Measurements from ENCODE around the gene LIMS1.

The LIMS1 gene

DNA sequence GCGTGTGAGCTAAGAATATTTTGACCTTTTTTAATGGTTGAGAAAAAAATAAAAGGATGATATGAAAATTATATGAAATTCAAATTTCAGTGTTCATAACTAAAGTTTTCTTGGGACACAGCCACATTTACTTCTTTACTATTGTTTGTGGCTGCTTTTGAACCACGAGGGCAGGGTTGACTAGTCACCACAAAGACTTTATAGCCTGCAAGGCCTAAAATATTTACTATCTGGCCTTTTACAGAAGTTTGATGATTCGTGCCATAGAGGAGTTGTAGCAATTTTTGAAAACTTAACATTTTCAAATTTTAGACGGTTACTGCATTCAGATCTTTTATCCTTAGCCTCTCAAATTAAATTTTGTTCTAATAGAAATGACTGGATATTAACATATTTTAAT lies 69.9 kb downstream of the LIMS1 start:
- POLR2A ChIA-PET, result no interaction called here

DNA sequence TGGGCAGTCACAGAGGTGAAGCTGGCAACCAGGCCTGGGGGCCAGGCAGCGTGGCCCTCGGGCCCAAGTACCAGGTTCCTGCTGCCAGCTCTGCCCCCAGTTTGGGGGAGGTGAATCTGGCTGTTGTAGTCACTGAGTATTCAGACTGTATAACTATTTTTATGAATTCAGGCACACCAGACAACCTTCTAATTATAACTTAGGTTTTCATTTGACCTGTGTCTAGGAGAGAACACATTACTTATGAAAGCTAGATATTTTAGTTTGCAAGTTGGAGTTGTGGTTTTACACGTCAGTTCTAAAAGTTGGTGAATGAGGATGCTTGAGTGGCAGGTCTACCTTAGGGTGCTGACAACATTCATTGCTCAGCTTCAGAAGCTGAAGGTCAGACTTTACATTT lies 71.7 kb downstream of the LIMS1 start:
- POLR2A ChIA-PET, result no interaction called here

More for the DNA sequence above, 69.9 kb downstream of the LIMS1 start:
- no peak for TF ChIP-seq SCRT2 (tag by site-specific recombination; IDR thresholded peaks at IDR 0.05)
- TF ChIP-seq ZSCAN16 (tag by site-specific recombination; IDR thresholded peaks at IDR 0.05), result no peak
- TF ChIP-seq WT1 (tag by site-specific recombination; IDR thresholded peaks at IDR 0.05), result no peak
- no peak for TF ChIP-seq ZNF292 (tag by site-specific recombination; IDR thresholded peaks at IDR 0.05; ENCODE audit: borderline replicate concordance, low read depth)
- TF ChIP-seq, protein P1, sequence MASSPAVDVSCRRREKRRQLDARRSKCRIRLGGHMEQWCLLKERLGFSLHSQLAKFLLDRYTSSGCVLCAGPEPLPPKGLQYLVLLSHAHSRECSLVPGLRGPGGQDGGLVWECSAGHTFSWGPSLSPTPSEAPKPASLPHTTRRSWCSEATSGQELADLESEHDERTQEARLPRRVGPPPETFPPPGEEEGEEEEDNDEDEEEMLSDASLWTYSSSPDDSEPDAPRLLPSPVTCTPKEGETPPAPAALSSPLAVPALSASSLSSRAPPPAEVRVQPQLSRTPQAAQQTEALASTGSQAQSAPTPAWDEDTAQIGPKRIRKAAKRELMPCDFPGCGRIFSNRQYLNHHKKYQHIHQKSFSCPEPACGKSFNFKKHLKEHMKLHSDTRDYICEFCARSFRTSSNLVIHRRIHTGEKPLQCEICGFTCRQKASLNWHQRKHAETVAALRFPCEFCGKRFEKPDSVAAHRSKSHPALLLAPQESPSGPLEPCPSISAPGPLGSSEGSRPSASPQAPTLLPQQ (tag by site-specific recombination; IDR thresholded peaks at IDR 0.05), result no peak
- no peak for TF ChIP-seq ZNF48 (tag by site-specific recombination; IDR thresholded peaks at IDR 0.05)
- TF ChIP-seq ZNF792 (tag by site-specific recombination; IDR thresholded peaks at IDR 0.05), result no peak
- TF ChIP-seq ZNF837 (tag by site-specific recombination; IDR thresholded peaks at IDR 0.05), result no peak
- TF ChIP-seq PRDM1 (tag by site-specific recombination; IDR thresholded peaks at IDR 0.05), result no peak
- TF ChIP-seq ZNF211 (tag by site-specific recombination; IDR thresholded peaks at IDR 0.05; ENCODE audit: low read depth), result no peak
- no peak overlapping the region for H3K27ac ChIP-seq (ENCODE audit: extremely low read depth, low read depth, low read length)
- H3K4me3 ChIP-seq (ENCODE audit: low read depth, low read length), result no peak overlapping the region
- H3K36me3 ChIP-seq (ENCODE audit: control insufficient read depth in 2 of 2, insufficient read depth in 1 of 2, low read length in 2 of 2), result no peaks in the 10 kb centered on the region
- no peaks in the 10 kb centered on the region for H3K4me1 ChIP-seq (ENCODE audit: control insufficient read depth, insufficient read depth, low read length)
- CTCF ChIA-PET, result interaction anchor here (0.6 to 4.6 kb wide), 3 partner anchors 20 to 44 kb away, joined by 3 to 51 read pairs (median 3); no protein-coding TSS in a partner anchor
- no peaks in the 10 kb centered on the region for H3K9me3 ChIP-seq (ENCODE audit: control insufficient read depth, insufficient read depth, low read depth, low read length)

More for the DNA sequence above, 71.7 kb downstream of the LIMS1 start:
- no peak overlapping the region for H3K27ac ChIP-seq (ENCODE audit: extremely low read depth, low read depth, low read length)
- H3K9me3 ChIP-seq (ENCODE audit: control insufficient read depth, insufficient read depth, low read depth, low read length), result no peaks in the 10 kb centered on the region
- H3K36me3 ChIP-seq (ENCODE audit: control insufficient read depth in 2 of 2, insufficient read depth in 1 of 2, low read length in 2 of 2), result no peaks in the 10 kb centered on the region
- peaks cover 6% of the 10 kb centered on the region; the same call in 1 of the 2 replicates for H3K4me1 ChIP-seq (ENCODE audit: control insufficient read depth, insufficient read depth, low read length)
- H3K4me3 ChIP-seq (ENCODE audit: low read depth, low read length), result no peak overlapping the region
- CTCF ChIA-PET, result interaction anchor here (0.7 to 4.6 kb wide), 5 partner anchors 11 to 31 kb away, joined by 3 to 51 read pairs (median 4); no protein-coding TSS in a partner anchor
- no peak for TF ChIP-seq ZNF521 (tag by site-specific recombination; IDR thresholded peaks at IDR 0.05)
- no peak for TF ChIP-seq ZNF626 (tag by site-specific recombination; IDR thresholded peaks at IDR 0.05)
- TF ChIP-seq ZNF776 (tag by site-specific recombination; IDR thresholded peaks at IDR 0.05; ENCODE audit: borderline replicate concordance), result no peak
- no peak for TF ChIP-seq ZNF48 (tag by site-specific recombination; IDR thresholded peaks at IDR 0.05)
- TF ChIP-seq ZNF433 (tag by site-specific recombination; IDR thresholded peaks at IDR 0.05; ENCODE audit: low read depth), result no peak
- TF ChIP-seq, protein P2, sequence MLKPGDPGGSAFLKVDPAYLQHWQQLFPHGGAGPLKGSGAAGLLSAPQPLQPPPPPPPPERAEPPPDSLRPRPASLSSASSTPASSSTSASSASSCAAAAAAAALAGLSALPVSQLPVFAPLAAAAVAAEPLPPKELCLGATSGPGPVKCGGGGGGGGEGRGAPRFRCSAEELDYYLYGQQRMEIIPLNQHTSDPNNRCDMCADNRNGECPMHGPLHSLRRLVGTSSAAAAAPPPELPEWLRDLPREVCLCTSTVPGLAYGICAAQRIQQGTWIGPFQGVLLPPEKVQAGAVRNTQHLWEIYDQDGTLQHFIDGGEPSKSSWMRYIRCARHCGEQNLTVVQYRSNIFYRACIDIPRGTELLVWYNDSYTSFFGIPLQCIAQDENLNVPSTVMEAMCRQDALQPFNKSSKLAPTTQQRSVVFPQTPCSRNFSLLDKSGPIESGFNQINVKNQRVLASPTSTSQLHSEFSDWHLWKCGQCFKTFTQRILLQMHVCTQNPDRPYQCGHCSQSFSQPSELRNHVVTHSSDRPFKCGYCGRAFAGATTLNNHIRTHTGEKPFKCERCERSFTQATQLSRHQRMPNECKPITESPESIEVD (tag by site-specific recombination; IDR thresholded peaks at IDR 0.05), result no peak
- TF ChIP-seq HOXC10 (CRISPR knock-in tag; IDR thresholded peaks at IDR 0.05), result no peak
- no peak for TF ChIP-seq ZNF701 (tag by site-specific recombination; IDR thresholded peaks at IDR 0.05)
- no peak for TF ChIP-seq ZFP37 (tag by site-specific recombination; IDR thresholded peaks at IDR 0.05)
- TF ChIP-seq, protein P3, sequence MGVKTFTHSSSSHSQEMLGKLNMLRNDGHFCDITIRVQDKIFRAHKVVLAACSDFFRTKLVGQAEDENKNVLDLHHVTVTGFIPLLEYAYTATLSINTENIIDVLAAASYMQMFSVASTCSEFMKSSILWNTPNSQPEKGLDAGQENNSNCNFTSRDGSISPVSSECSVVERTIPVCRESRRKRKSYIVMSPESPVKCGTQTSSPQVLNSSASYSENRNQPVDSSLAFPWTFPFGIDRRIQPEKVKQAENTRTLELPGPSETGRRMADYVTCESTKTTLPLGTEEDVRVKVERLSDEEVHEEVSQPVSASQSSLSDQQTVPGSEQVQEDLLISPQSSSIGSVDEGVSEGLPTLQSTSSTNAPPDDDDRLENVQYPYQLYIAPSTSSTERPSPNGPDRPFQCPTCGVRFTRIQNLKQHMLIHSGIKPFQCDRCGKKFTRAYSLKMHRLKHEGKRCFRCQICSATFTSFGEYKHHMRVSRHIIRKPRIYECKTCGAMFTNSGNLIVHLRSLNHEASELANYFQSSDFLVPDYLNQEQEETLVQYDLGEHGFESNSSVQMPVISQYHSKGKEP (tag by site-specific recombination; IDR thresholded peaks at IDR 0.05), result no peak
- TF ChIP-seq, protein P4, sequence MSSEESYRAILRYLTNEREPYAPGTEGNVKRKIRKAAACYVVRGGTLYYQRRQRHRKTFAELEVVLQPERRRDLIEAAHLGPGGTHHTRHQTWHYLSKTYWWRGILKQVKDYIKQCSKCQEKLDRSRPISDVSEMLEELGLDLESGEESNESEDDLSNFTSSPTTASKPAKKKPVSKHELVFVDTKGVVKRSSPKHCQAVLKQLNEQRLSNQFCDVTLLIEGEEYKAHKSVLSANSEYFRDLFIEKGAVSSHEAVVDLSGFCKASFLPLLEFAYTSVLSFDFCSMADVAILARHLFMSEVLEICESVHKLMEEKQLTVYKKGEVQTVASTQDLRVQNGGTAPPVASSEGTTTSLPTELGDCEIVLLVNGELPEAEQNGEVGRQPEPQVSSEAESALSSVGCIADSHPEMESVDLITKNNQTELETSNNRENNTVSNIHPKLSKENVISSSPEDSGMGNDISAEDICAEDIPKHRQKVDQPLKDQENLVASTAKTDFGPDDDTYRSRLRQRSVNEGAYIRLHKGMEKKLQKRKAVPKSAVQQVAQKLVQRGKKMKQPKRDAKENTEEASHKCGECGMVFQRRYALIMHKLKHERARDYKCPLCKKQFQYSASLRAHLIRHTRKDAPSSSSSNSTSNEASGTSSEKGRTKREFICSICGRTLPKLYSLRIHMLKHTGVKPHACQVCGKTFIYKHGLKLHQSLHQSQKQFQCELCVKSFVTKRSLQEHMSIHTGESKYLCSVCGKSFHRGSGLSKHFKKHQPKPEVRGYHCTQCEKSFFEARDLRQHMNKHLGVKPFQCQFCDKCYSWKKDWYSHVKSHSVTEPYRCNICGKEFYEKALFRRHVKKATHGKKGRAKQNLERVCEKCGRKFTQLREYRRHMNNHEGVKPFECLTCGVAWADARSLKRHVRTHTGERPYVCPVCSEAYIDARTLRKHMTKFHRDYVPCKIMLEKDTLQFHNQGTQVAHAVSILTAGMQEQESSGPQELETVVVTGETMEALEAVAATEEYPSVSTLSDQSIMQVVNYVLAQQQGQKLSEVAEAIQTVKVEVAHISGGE (tag by site-specific recombination; conservative IDR thresholded peaks at IDR 0.05; ENCODE audit: low read depth), result no peak
- no peak for TF ChIP-seq ZNF19 (tag by site-specific recombination; IDR thresholded peaks at IDR 0.05; ENCODE audit: low read depth)
- TF ChIP-seq ZNF292 (tag by site-specific recombination; IDR thresholded peaks at IDR 0.05; ENCODE audit: borderline replicate concordance, low read depth), result no peak
